Body of pancreas (tissue), 4 donors: ENCODE measurements around the gene GPR18. TPM values are rescaled to one million over a fixed set of nuclear protein-coding genes. Genes with fewer than 3 reads are reported as not detected.
"Not testable (repeated sequence)": the region's sequence is repeated elsewhere in the genome, so short reads cannot be mapped to it uniquely, and the experiment has no call there.

Experiments used
- ATAC-seq: fragments of 150-250 bp; one replicate; pipeline ENCODE4 v1.9.1; 2016
- DNase-seq, 4 donors: peaks; one replicate each; pipeline ENCODE4 v3.0.0-alpha.2; 2019
- H3K27ac ChIP-seq, 4 donors: fragments of 200-600 bp; sonication (generic); 1 replicate in 3 of 4; 2 replicates in 1 of 4; pipeline versions ENCODE4 v1.5.1 to v1.6.1; 2016 to 2019; ENCODE audit warnings: mild to moderate bottlenecking in 1 of 4, mixed read lengths in 1 of 4, moderate library complexity in 1 of 4
- H3K27me3 ChIP-seq, 2 donors: fragments of 200-600 bp; sonication (generic); one replicate each; pipeline ENCODE4 v1.6.0; 2016; ENCODE audit warnings: mild to moderate bottlenecking in 1 of 2
- H3K36me3 ChIP-seq, 2 donors: fragments of 200-600 bp; sonication (generic); replicated peaks in 1 of 2; 2 replicates each; pipeline ENCODE4 v1.5.1; 2016; ENCODE audit warnings: low read depth in 2 of 2; ENCODE audit not compliant: insufficient read depth in 1 of 2
- H3K4me1 ChIP-seq: fragments of 200-600 bp; sonication (generic); one replicate; pipeline ENCODE4 v1.6.0; 2016
- H3K4me3 ChIP-seq, 2 donors: fragments of 200-600 bp; sonication (generic); 1 replicate in 1 of 2; 2 replicates in 1 of 2; pipeline ENCODE4 v1.5.1; 2016 to 2019
- H3K9me3 ChIP-seq, 3 donors: fragments of 200-600 bp; sonication (generic); 1 replicate in 2 of 3; 2 replicates in 1 of 3; pipeline ENCODE4 v1.5.1; 2016
- CTCF ChIP-seq, 7 experiments: fragments of 450-650 bp in 4 of 7; fragments of 200-600 bp in 3 of 7; sonication (generic) in 3 of 7; IDR thresholded peaks; one replicate each; pipeline ENCODE4 v1.5.1; 2016 to 2019; ENCODE audit warnings: antibody characterized with exemption in 7 of 7
- POLR2A ChIP-seq, 3 donors: fragments of 450-650 bp; IDR thresholded peaks; one replicate each; pipeline ENCODE4 v1.6.1; 2016; ENCODE audit warnings: antibody characterized with exemption in 3 of 3, mild to moderate bottlenecking in 2 of 3
- WGBS, 2 donors: methylation state at CpG; one replicate each; pipeline ENCODE4 v1.1.5; 2017; 5-methylcytosine and 5-hydroxymethylcytosine counted together
- intact Hi-C: fragments of 100-400 bp; cut with DNase I; formaldehyde crosslinking; loops from one replicate; pipeline ENCODE4 v1.15.1; 2023
- total RNA-seq, 2 donors: library from RNA; depleted of rRNA; stranded (reverse); fragments of >200 nt; gene quantifications; one replicate each; pipeline ENCODE4 v1.1.0, GENCODE V29; 2016

GPR18 gene
- total RNA-seq, 2 donors from 2014 or later, result not detected

GRCh38 chr13:99214232-99214631, 43.9 kb downstream of the GPR18 start:
- Histone ChIP-seq H3K4me1 (peaks cover 31% of the 10 kb centered on the region), H3K4me3 (no peak overlapping the region), H3K27me3 (no peaks in the 10 kb centered on the region), H3K9me3 (no peaks in the 10 kb centered on the region), H3K27ac (no peak overlapping the region), H3K36me3 (no peaks in the 10 kb centered on the region)
- ATAC-seq (no peak), DNase-seq (no peak)
- intact Hi-C loops, result no loop called here
- WGBS, 2 donors, result 66 to 76% methylated on average over 7 of the region's 7 CpGs
- TF ChIP-seq CTCF (IDR thresholded peaks at IDR 0.05), result no peak

DNA sequence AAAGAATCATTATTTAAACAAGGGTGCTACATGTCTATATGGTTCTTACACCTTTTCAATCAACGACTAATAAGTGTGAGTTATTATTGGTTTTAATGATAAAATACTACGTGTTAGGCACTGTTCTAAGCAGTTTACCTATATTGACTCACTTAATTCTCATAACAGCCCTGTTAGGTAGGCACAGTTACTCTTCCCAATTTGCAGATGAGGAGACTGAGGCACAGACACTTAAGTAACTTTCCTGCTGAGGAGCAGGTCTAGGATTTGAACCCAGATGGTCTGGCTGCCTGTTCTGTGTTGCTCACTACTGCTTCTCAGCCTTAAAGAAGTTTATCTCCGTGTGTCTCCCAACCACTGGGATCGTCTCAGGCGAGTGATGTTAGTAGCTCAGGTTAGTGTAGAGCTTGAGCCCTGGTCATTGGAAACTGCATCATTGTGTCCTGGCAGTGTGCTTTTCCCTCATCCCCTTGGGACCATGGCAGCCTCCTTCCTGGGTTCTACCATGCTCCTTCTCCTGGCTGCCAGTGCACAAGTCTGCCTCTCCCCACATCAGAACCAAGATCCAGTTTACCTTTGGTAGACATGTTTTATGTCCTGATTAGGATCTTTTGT, 46.7 kb downstream of the GPR18 start:
- no peak for TF ChIP-seq CTCF (IDR thresholded peaks at IDR 0.05)
- TF ChIP-seq POLR2A (IDR thresholded peaks at IDR 0.05), result no peak
- H3K4me3 ChIP-seq, result no peak overlapping the region
- 91 to 96% methylated on average over 5 of the region's 5 CpGs for WGBS, 2 donors
- H3K36me3 ChIP-seq, result no peaks in the 10 kb centered on the region
- DNase-seq (no peak), ATAC-seq (no peak)
- H3K27ac ChIP-seq, result no peak overlapping the region
- no peaks in the 10 kb centered on the region for H3K27me3 ChIP-seq
- intact Hi-C loops, result no loop called here
- peaks cover 7% of the 10 kb centered on the region for H3K4me1 ChIP-seq
- H3K9me3 ChIP-seq, result no peaks in the 10 kb centered on the region

GRCh38 chr13:99210627-99211026, 47.6 kb downstream of the GPR18 start:
- 89 to 94% methylated on average over 9 of the region's 9 CpGs for WGBS, 2 donors
- H3K27ac ChIP-seq, intact Hi-C loops, H3K9me3 ChIP-seq, ATAC-seq, H3K36me3 ChIP-seq, H3K4me3 ChIP-seq, DNase-seq, H3K27me3 ChIP-seq, H3K4me1 ChIP-seq: not testable (repeated sequence)

- Histone ChIP-seq H3K4me1 (no peaks in the 10 kb centered on the region), H3K4me3 (no peak overlapping the region), H3K27ac (no peak overlapping the region), H3K36me3 (no peaks in the 10 kb centered on the region), H3K27me3 (no peaks in the 10 kb centered on the region), H3K9me3 (no peaks in the 10 kb centered on the region)
- no peak for DNase-seq
- intact Hi-C loops, result no loop called here
- 80 to 84% methylated on average over 8 of the region's 8 CpGs for WGBS, 2 donors
- no peak for ATAC-seq
- TF ChIP-seq CTCF (IDR thresholded peaks at IDR 0.05) (no peak), POLR2A (IDR thresholded peaks at IDR 0.05) (no peak)
Observed at GRCh38 chr13:99208845-99209527, 49.2 kb downstream of the GPR18 start.

GRCh38 chr13:99208185-99208584, 50.0 kb downstream of the GPR18 start:
- TF ChIP-seq CTCF (IDR thresholded peaks at IDR 0.05), result no peak
- no peak for TF ChIP-seq POLR2A (IDR thresholded peaks at IDR 0.05)
- Histone ChIP-seq H3K4me1 (peaks cover 6% of the 10 kb centered on the region), H3K9me3 (no peaks in the 10 kb centered on the region), H3K27ac (no peak overlapping the region), H3K36me3 (no peaks in the 10 kb centered on the region), H3K4me3 (no peak overlapping the region), H3K27me3 (no peaks in the 10 kb centered on the region)
- intact Hi-C loops, result no loop called here
- WGBS, 2 donors, result 85 to 91% methylated on average over 3 of the region's 3 CpGs
- DNase-seq (no peak), ATAC-seq (no peak)
